SW480 (cell line): ENCODE results near the gene UPK2.
"Not testable (repeated sequence)": the region's sequence is repeated elsewhere in the genome, so short reads cannot be mapped to it uniquely, and the experiment has no call there.

Source experiments
- DNase-seq: peaks from one replicate; pipeline ENCODE4 v3.0.0-alpha.2; 2016; ENCODE audit warnings: low spot score

The UPK2 gene

DNA sequence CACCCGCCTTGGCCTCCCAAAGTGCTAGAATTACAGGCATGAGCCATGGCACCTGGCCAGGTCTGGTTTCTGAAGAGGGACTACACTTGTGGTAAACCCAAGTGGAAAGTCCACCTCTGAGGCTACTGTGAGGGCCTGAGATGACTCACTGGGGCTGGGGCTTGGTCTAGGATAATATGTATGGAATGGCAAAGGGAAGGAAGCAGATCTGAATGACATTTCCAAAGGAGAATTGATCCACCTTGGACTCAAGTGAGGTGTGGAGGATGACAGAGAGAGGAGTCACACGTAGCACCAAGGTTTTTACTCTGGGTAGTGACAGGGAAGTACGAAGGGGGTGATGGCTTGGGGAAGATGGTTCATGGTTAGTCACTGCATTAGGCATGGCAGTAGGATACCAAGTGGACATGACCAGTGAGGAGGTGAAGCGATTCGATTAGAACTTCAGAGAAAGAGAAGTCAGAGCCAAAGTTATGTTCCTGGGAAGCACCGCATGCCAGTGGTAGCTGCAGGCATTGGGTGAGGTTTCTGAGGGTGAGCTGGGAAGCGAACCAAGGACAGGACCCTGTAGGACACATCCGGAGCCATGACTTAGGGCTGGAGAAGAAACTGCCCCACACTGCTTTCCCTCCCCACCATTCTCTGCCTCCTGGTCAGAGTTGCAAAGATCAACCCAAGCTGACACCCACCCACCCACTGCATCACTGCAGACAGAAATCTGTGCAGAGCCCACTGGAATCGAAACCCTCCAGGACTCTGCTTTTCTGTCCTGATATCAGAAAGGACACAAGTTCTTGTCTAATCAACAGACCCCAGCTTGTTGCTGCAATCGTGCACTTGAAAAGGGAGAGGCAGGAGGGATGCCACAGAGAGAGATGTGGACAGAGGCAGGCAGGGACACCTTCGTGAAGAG lies 17.4 kb upstream of the UPK2 start:
- DNase-seq: peak; percentile 95

DNA sequence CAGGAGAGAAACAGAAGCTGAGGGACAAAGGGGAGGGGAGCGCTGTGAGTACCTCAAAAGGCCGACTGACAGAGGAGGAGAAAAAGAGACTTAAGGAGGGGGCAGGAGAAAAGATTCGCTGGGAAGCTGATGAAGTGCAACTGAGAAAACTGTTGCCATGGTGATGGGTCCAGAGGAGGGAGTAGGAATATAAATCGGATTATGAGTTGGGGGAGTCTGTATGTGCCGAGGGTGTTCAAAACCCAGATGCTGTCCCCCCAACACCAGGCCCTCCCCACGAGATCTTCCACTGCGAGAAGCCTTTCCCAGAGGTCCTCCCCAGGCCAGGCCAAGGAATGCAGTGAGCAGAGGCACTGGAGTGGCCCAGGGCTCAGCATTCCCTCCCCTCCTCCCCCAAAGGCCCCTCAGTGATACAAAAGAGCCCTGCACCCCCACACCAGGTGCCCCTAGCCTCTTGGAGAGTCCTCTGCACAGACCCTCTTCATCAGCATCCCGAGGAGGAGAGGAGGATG lies 16.6 kb upstream of the UPK2 start:
- DNase-seq: no peak

DNA sequence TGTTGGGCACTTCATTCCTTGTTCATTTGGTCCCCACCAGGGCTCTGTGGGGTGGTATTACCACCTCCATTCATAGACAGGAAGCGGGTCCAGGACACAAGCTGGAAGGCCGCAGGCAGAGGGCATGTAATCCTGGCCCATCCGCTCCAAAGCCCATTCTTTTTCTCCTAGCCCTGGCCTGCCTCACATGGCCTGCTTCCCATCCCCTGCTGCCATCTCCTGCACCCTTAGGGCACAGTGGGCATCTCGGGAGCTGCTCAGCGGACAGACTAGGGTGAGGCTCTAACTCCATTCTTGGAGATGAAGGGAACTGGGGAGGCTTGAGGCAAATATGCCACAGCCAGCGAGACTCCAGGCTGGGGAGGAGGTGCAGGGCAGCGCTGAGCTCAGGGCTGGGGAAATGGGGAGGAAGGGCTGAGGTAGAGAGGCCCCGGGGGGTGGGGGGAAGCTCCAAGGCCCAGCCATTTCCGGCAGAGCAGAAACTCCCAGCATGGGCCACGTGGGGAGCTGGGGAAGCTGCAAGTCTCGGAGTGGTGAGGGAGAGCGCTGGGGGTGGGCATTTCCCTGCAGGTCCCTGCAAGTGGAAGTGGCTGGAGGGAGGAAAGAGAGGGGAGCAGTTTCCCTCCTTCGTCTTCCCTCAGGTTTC lies 16.0 kb upstream of the UPK2 start:
- DNase-seq: no peak

DNA sequence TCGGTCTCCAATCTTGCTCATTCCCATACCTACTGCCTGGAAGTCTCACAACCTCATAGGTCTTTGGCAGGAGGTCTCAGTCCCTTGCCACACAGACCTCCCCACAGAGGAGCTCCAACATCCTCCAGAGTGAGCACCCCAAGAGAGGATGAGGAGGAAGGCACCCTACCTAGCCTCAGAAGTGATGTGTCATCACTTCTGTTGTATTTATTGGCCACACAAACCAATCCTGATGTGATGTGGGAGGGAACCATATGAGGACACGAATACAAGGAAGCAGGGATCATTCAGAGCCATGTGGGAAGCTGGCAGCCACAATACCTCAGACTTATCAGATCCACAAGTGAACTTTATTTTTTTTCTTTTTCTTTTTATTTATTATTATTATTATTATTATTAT lies 9.0 kb upstream of the UPK2 start:
- no peak for DNase-seq

DNA sequence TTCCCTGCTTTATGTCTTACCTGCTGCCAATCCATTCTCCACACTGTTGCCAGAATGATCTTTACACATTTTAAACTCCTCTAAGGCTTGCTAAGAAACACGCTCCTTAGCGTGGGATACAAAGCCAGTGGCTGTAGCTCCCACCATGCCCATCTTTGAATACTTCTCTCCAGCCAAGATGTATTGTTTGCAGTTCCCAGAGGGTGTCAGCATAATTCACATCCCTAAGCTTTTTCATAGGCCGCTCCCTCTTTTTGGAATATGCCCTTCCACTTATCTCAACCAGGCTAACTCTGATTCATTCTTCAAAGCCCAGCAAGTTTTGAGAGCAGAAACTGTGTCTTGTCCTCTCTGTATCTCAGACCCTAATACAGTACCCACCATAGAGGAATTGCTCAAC lies 8.1 kb upstream of the UPK2 start:
- no peak for DNase-seq

DNA sequence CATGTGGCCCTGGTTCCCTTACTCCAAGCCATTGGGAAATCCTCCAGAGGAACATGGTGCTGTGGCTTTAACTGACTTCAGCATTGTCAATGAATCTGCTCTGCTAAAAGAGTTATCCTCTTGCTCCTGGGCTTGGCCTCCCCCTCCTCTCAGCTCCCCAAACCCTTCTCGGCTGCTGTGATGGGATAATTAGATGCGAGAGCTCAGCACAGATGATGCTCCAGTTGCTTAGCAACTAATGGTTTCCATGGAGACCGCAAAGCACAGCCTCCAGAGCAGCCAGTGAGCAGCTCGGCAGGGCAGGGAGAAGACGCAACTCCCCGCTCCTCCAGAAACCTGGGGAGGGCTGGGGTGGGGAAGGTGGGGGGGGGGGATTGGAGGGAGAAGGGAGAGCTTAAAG lies 2.8 kb upstream of the UPK2 start:
- no peak for DNase-seq

DNA sequence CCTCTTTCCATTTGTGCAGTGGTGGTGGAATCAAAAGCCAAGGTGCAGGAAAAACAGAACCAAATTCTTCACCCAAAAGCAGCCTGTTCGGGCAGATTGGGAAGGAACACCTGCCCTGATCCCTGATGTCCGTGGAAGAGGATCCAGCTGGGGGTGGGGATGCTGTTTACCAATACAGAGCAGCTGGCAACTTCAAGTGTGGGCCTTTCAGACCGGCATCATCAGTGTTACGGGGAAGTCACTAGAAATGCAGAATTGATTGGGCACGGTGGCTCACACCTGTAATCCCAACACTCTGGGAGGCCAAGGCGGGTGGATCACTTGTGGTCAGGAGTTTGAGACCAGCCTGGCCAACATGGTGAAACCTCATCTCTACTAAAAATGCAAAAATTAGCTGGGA lies 2.1 kb upstream of the UPK2 start:
- DNase-seq: not testable (repeated sequence)

DNA sequence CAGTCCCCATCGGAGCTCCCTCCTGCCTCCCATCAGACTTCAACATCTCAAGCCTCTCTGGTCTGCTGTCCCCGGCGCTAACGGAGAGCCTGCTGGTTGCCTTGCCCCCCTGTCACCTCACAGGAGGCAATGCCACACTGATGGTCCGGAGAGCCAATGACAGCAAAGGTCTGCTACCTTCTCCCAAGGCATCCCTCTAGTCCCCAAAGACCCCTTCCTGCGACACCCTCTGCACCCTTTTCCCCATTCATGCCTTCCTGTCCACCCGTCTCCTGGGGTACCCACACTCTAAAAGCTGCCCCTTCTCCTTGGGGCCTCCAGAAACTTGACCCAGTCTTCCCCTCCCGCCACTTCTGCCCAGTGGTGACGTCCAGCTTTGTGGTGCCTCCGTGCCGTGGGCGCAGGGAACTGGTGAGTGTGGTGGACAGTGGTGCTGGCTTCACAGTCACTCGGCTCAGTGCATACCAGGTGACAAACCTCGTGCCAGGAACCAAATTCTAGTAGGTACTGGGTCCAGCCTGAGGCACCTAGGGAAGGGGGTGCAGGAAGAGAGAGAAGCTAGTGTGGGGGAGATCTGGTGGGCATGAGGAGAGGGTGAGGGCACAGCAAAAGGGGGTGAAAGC lies 860 bp downstream of the UPK2 start:
- DNase-seq: no peak

DNA sequence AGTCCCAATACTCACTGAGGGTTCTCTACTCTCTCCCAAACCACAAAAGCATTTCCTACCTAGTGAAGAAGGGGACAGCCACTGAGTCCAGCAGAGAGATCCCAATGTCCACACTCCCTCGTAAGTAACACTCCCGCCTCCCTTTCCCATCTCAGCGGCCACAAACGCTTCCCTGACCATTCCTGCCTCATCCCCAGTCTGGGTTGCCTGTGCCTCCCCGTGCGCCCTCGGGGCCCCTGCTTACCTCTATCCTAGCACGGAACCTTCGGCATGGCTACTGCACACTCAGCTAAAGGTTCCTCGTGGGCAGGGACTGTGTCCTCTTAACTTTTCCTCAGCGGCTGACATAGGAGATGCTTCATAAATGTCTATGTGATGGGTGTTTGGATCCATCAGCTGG lies 1.5 kb downstream of the UPK2 start:
- no peak for DNase-seq

DNA sequence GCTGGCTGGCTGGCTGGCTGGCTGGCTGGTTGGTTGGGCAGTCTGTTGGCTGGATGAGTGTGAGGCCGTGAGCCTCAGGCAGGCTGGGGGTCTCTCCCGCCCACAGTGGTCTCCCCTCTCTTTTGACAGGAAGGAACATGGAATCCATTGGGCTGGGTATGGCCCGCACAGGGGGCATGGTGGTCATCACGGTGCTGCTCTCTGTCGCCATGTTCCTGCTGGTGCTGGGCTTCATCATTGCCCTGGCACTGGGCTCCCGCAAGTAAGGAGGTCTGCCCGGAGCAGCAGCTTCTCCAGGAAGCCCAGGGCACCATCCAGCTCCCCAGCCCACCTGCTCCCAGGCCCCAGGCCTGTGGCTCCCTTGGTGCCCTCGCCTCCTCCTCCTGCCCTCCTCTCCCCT lies 1.9 kb downstream of the UPK2 start:
- DNase-seq: no peak

DNA sequence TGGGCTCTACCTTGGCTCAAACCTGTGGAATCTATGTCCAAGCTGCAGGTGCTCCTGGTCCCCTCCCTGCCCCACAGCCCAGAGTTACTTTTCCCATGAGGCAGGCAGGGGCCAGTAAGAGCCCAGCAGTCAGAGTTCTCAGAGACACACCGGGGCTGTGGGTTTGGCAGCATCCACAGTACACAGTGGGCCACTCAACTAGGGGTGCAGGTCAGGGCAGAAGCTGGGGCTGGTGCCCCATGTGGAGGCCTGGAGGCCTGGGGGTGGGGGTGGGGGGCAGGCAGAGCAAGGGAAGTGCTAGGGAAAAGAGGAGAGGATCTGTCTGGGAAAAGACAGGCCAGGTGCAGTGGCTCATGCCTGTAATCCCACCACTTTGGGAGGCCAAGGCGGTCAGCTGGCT lies 2.5 kb downstream of the UPK2 start:
- DNase-seq: no peak

DNA sequence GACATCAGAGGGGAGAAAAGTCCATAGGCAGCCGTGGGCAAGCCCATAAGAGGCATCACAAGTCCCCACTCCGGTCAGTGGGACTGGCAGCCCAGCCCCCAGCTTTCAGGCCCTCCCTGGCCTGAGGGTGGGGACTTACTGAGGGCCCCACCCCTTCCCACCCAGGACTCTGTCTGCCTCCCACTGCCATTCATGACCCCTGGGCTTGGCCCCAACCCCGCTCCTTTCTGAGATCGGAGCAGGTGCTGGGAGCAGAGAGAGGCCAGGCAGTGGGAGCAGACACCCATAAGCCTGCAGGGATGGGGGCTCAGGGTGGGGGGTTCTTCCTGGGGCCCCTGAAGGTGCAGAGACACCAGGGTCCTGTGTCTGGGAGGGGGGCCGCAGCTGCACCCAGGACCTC lies 5.1 kb downstream of the UPK2 start:
- no peak for DNase-seq

DNA sequence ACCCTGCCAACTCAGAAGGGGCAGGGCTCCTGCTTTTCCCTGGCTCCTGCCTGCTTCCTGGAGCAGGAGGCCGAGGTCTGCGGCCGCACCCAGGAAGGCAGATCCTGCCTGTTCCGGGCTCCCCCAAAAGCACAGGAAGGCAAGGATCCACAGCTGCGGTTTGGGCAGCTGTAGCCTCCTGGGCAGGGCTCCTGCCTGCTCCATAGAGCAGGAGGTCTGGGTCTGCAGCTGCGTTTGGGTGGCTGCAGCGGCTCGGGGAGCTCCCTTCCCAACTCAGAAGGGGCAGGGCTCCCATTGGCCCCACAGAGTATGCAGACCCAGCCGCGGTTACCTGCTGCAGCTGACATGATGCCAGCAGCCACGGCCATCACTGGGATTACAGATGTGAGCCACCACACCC lies 5.5 kb downstream of the UPK2 start:
- DNase-seq: peak; percentile 55

DNA sequence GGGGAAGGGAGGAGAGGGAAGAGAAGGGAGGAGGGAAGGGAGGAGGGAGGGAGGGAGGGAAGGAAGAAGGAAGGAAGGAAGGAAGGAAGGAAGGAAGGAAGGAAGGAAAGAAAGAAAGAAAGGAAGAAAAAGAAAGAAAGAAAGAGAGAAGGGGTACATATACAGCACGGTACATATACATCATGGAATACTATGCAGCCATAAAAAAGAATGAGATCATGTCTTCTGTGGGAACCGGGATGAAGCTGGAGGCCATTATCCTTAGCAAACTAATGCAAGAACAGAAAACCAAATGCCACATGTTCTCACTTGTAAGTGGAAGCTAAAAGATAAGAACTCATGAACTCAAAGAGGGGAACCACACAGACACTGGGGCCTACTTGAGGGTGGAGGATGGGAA lies 13.4 kb downstream of the UPK2 start:
- not testable (repeated sequence) for DNase-seq

DNA sequence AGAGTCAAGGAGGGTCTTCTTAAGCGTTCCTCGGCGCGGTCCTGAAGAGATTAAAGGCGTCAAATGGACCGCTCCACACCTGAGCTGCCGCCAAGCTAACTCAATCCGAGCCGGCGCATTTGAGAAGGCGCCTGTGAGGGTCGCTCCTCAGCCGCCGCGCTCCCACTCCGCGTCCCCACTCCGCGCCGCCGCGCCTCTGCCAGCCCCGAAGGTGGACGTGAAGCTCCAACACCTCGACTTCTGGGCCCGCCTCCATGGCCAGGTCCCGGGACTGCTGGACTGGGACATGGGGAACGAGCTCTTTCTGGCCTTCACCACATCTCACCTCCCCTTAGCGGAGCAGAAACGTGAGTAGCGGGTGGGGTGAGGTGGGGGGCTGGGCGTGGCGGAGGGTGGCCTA lies 15.5 kb downstream of the UPK2 start, which contains the start of gene FOXR1:
FOXR1 (plus strand) TSS at position 116 of the 400 bp plus-strand sequence; CDS start at position 287, 171 bp downstream.
- DNase-seq: no peak

DNA sequence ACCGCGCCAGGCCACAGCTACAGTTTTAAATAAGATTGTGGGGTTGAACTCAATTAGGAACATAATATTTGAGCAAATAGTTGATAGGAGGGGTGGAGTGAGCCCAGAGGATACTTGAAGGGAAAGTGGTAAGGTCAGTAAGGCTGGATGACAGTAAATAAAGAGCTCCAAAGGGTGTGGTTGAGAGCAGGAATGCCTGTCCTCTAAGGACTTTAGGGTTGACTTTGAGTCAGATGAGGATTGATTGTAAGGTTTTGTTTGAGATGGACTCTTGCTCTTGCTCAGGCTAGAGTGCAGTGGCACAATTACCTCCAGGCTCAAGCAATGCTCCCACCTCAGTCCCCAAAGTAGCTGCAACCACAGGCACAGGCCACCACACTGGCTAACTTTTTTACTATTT lies 17.9 kb downstream of the UPK2 start:
- DNase-seq: no peak

DNA sequence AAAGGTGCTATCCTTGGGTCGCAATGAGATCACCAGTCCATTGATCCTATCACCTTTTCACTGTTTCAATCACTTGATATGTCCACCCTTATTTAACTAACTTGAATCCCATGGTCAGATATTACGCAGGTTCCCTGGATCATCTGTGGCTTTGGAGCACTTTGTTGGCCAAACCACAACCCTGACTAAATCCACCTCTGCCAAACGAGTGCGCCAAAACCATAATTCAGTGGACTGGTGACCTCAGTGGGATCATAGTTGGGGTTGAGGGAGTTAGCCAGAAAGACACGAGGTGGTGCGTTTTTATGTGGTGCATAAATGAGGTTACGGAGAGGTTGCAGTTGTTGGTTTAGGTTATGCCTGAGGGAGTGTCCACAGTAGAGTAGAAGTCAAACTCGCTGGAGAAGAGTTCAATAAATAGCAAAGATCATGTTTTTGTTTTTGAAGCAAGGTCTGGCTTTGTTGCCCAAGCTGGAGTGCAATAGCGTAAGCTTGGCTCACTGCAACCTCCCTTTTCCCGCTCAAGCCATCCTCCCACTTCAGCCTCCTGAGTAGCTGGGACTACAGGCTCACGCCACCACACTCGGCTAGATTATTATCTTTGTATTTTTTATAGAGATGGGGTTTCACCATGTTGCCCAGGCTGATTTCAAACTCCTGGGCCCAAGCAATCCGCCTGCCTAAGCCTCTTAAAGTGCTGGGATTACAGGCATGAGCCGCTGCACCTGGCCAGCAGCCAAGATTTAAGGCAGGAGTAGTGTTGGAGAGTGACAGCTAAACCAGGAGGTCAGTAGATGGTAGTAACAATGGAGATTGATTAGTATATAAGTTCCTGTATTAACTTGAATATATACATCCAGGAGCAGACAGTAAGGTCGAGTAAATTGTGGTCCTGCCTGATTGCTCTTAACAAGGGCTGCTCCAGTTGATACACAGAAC lies 19.9 kb downstream of the UPK2 start:
- DNase-seq: peak; percentile 19

DNA sequence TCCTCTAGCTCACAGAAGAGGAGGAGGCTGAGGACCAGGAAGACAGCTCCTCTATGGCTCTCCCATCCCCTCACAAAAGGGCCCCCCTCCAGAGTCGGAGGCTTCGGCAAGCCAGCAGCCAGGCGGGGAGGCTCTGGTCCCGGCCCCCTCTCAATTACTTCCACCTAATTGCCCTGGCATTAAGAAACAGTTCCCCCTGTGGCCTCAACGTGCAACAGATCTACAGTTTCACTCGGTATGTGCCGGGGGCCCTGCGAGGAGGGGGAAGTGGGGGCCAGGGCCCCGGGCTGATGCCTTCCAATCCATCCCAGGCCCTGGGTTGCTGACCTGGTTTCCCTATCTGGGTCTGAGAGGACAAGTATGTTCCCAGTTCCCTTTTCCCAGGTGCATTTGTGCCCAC lies 23.3 kb downstream of the UPK2 start:
- DNase-seq: no peak

DNA sequence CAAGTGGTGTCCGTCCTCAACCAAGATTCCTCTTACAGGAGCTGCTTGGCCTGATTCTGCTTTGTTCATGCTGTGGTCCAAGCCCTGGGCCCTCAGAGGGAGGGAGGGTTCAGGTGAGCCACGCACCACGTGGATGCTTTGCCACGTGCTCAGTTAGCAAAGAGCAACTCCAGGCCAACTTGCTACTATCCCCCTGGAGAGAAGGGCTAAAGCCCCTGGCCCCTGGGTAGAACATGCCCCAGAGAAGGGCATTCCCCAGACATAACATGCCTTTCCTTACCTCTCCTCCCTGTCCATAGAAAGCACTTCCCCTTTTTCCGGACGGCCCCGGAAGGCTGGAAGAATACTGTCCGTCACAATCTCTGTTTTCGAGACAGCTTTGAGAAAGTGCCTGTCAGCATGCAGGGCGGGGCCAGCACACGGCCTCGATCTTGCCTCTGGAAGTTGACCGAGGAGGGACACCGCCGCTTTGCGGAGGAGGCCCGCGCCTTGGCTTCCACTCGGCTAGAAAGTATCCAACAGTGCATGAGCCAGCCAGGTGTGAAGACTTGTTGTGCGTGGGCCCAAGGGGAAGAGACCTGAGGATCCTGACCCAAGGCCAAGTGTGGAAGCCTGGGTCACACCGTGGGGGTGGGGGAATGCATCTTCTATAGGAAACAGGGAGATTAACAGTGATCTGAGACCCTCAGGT lies 24.2 kb downstream of the UPK2 start:
- no peak for DNase-seq

DNA sequence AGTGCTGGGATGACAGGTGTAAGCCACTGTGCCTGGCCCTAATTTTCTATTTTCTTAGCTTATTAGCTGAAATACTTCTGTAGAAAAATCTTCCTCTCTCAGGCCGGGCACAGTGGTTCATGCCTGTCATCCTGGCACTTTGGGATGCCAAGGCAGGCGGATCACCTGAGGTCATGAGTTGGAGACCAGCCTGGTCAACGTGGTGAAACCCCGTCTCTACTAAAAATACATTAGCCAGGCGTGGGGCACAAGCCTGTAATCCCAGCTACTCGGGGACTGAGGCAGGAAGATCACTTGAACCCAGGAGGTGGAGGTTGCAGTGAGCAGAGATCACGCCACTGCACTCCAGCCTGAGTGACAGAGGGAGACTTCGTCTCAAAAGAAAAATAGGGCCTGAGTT lies 28.2 kb downstream of the UPK2 start:
- DNase-seq: not testable (repeated sequence)

DNA sequence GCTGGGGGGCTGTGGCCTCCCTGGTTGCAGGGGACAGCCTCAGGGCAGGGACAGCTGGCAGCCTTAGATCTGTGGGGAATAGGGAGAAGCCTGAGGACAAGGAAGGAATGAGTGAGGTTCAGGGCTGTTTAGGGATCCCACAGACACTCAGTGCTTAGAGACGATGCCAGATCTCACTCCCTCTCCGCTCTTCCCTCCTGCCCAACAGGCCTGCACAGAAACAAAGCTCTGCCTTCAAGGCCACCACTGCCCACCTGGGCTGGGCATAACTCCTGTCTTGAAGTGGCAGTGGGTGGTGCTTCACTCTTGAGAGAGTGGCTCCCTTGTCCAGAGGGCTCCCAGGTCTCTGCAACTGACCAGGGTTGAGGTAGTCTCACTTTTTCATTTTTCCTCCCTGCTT lies 28.7 kb downstream of the UPK2 start:
- no peak for DNase-seq
